ENCODE measurements around the gene NAA35. TPM values are rescaled to one million over a fixed set of nuclear protein-coding genes. Genes with fewer than 3 reads are reported as not detected.

NAA35 gene
- total RNA-seq, 1 experiment from 2014 or later, result 21.3 TPM

DNA sequence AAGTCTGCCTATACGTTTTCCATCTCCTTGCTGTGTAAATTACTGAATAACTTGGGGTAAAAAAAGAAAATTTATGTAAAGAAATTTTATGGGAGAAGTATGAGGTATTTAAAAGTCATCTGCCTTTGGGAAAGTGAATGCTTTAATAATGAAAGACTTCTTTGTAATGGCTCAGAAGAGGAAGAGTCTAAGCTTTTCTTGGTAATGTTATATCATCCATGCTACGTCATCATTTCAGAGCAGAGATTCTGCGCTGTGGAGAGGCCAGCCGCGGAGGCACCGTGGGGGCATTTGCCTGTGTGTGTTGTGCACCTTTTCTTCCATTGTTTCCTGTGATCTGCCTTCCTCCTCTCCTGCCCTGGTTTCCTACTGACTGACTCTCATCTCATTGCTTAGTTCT, 80.2 kb downstream of the NAA35 start:
- no peak overlapping the region for H3K27ac ChIP-seq (ENCODE audit: low read length)
- CTCF ChIA-PET, result no interaction called here
- peaks cover 22% of the 10 kb centered on the region for H3K36me3 ChIP-seq (ENCODE audit: control insufficient read depth, insufficient read depth, low read length)
- POLR2A ChIA-PET, result no interaction called here
- H3K9me3 ChIP-seq (ENCODE audit: control insufficient read depth, insufficient read depth, low read depth, low read length), result no peaks in the 10 kb centered on the region
- DNase-seq (ENCODE audit: low read depth, low spot score) (no peak), ATAC-seq (no peak)
- intact Hi-C loops (cut with micrococcal nuclease; ENCODE audit: unreplicated experiment) (no loop called here), in situ Hi-C loops (cut with HindIII; ENCODE audit: low pct_unique_long_range_greater_than_20kb, low sequenced_read_pairs) (no loop called here)
- H3K4me3 ChIP-seq (ENCODE audit: low read depth in 2 of 2, low read length in 2 of 2), result no peak overlapping the region
- TF ChIP-seq, protein P1, sequence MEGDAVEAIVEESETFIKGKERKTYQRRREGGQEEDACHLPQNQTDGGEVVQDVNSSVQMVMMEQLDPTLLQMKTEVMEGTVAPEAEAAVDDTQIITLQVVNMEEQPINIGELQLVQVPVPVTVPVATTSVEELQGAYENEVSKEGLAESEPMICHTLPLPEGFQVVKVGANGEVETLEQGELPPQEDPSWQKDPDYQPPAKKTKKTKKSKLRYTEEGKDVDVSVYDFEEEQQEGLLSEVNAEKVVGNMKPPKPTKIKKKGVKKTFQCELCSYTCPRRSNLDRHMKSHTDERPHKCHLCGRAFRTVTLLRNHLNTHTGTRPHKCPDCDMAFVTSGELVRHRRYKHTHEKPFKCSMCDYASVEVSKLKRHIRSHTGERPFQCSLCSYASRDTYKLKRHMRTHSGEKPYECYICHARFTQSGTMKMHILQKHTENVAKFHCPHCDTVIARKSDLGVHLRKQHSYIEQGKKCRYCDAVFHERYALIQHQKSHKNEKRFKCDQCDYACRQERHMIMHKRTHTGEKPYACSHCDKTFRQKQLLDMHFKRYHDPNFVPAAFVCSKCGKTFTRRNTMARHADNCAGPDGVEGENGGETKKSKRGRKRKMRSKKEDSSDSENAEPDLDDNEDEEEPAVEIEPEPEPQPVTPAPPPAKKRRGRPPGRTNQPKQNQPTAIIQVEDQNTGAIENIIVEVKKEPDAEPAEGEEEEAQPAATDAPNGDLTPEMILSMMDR (IDR thresholded peaks at IDR 0.05), result no peak
- TF ChIP-seq, protein P2, sequence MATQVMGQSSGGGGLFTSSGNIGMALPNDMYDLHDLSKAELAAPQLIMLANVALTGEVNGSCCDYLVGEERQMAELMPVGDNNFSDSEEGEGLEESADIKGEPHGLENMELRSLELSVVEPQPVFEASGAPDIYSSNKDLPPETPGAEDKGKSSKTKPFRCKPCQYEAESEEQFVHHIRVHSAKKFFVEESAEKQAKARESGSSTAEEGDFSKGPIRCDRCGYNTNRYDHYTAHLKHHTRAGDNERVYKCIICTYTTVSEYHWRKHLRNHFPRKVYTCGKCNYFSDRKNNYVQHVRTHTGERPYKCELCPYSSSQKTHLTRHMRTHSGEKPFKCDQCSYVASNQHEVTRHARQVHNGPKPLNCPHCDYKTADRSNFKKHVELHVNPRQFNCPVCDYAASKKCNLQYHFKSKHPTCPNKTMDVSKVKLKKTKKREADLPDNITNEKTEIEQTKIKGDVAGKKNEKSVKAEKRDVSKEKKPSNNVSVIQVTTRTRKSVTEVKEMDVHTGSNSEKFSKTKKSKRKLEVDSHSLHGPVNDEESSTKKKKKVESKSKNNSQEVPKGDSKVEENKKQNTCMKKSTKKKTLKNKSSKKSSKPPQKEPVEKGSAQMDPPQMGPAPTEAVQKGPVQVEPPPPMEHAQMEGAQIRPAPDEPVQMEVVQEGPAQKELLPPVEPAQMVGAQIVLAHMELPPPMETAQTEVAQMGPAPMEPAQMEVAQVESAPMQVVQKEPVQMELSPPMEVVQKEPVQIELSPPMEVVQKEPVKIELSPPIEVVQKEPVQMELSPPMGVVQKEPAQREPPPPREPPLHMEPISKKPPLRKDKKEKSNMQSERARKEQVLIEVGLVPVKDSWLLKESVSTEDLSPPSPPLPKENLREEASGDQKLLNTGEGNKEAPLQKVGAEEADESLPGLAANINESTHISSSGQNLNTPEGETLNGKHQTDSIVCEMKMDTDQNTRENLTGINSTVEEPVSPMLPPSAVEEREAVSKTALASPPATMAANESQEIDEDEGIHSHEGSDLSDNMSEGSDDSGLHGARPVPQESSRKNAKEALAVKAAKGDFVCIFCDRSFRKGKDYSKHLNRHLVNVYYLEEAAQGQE (IDR thresholded peaks at IDR 0.05; ENCODE audit: insufficient read depth in 1 of 2, low read depth in 2 of 2, low read length in 1 of 2), result no peak
- TF ChIP-seq SIN3A (IDR thresholded peaks at IDR 0.05; ENCODE audit: borderline replicate concordance, insufficient read depth, low read depth, low read length) (no peak), POLR2AphosphoS5 (IDR thresholded peaks at IDR 0.05; ENCODE audit: low read depth, low read length) (no peak), TCF7L2 (IDR thresholded peaks at IDR 0.05; ENCODE audit: low read depth, low read length) (no peak)
- H3K4me1 ChIP-seq (ENCODE audit: control insufficient read depth, insufficient read depth, low read length), result no peaks in the 10 kb centered on the region
- H3K27me3 ChIP-seq (ENCODE audit: control insufficient read depth, insufficient read depth, low read length), result no peaks in the 10 kb centered on the region
- BruUV-seq (replicated peaks), result no TSS peak

DNA sequence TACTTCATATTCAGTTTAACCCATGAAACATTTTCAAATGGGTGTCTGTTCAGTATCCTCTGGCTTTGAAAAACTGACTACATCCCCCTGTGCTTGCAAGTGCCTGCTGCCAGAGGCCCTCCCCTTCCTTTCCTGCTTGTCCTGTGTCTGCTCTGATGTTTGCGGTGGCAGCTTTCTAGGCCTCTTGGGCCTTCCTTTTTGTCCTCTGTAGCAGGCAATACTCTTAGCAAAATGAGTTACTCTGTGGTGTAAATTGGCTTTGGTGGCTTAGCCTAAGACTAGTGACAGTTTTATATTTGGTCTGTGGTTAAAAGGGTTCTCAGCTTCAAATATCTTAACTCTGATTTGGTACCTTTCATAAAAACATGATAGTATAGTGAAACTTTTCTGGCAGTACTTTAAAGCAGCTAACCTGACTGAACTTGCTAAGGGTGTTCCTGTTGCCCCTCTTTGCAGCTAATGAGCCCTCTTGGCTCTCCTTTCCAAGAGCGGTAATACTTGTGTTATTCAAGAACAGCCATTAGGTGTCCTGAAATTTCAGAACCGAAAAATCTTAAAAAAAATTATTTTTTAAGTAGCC, 81.8 kb downstream of the NAA35 start:
- ChIA-PET CTCF (no interaction called here), POLR2A (no interaction called here)
- DNase-seq (ENCODE audit: low read depth, low spot score), result no peak
- intact Hi-C loops (cut with micrococcal nuclease; ENCODE audit: unreplicated experiment), result no loop called here
- in situ Hi-C loops (cut with HindIII; ENCODE audit: low pct_unique_long_range_greater_than_20kb, low sequenced_read_pairs), result no loop called here
- BruUV-seq (replicated peaks), result no TSS peak
- Histone ChIP-seq H3K27ac (ENCODE audit: low read length) (no peak overlapping the region), H3K4me1 (ENCODE audit: control insufficient read depth, insufficient read depth, low read length) (no peaks in the 10 kb centered on the region), H3K36me3 (ENCODE audit: control insufficient read depth, insufficient read depth, low read length) (peaks cover 21% of the 10 kb centered on the region), H3K9me3 (ENCODE audit: control insufficient read depth, insufficient read depth, low read depth, low read length) (no peaks in the 10 kb centered on the region), H3K4me3 (ENCODE audit: low read depth in 2 of 2, low read length in 2 of 2) (no peak overlapping the region), H3K27me3 (ENCODE audit: control insufficient read depth, insufficient read depth, low read length) (no peaks in the 10 kb centered on the region)
- ATAC-seq, result no peak
- TF ChIP-seq, protein P1 (IDR thresholded peaks at IDR 0.05), result no peak
- no peak for TF ChIP-seq TCF7L2 (IDR thresholded peaks at IDR 0.05; ENCODE audit: low read depth, low read length)

Measured in Panc1 (cell line).